Gastroesophageal sphincter (tissue), 4 donors: Measurements from ENCODE around the gene KCNH2. TPM values are rescaled to one million over a fixed set of nuclear protein-coding genes. Genes with fewer than 3 reads are reported as not detected.
A peak's percentile ranks its signal among the peaks of the same experiment; 100 is the strongest.

Experiments used
- ATAC-seq: fragments of 150-250 bp; one replicate; pipeline ENCODE4 v1.9.1; 2016; ENCODE audit warnings: mild to moderate bottlenecking, moderate library complexity
- H3K27ac ChIP-seq, 4 donors: fragments of 200-600 bp; sonication (generic) in 3 of 4; 1 replicate in 3 of 4; 2 replicates in 1 of 4; pipeline ENCODE4 v1.5.1; 2016 to 2019
- H3K27me3 ChIP-seq: fragments of 200-600 bp; sonication (generic); one replicate; pipeline ENCODE4 v1.5.1; 2019
- H3K36me3 ChIP-seq, 2 donors: fragments of 200-600 bp; sonication (generic); one replicate each; pipeline ENCODE4 v1.5.1; 2019; ENCODE audit warnings: control low read depth in 1 of 2
- H3K4me1 ChIP-seq, 3 donors: fragments of 200-600 bp; sonication (generic); 1 replicate in 2 of 3; 2 replicates in 1 of 3; pipeline ENCODE4 v1.5.1; 2016 to 2019; ENCODE audit warnings: control low read depth in 2 of 3
- H3K4me3 ChIP-seq, 2 donors: fragments of 200-600 bp; sonication (generic); one replicate each; pipeline ENCODE4 v1.5.1; 2019; ENCODE audit warnings: mild to moderate bottlenecking in 1 of 2, moderate library complexity in 1 of 2
- H3K9me3 ChIP-seq, 3 donors: fragments of 200-600 bp; sonication (generic); one replicate each; pipeline ENCODE4 v1.5.1; 2017 to 2019; ENCODE audit warnings: control low read depth in 2 of 3
- CTCF ChIP-seq, 4 experiments: fragments of 200-600 bp in 2 of 4; fragments of 450-650 bp in 2 of 4; sonication (generic) in 1 of 4; IDR thresholded peaks; one replicate each; pipeline ENCODE4 v1.5.1; 2017 to 2019; ENCODE audit warnings: antibody characterized with exemption in 4 of 4, mild to moderate bottlenecking in 2 of 4, moderate library complexity in 2 of 4
- EP300 ChIP-seq: sonication (generic); formaldehyde crosslinking; IDR thresholded peaks from one replicate; pipeline ENCODE4 v1.6.1; 2017; ENCODE audit warnings: antibody characterized with exemption, mild to moderate bottlenecking
- POLR2A ChIP-seq, 2 donors: fragments of 450-650 bp; IDR thresholded peaks; one replicate each; pipeline ENCODE4 v1.6.1; 2017; ENCODE audit warnings: antibody characterized with exemption in 2 of 2, mild to moderate bottlenecking in 2 of 2, moderate library complexity in 1 of 2
- POLR2AphosphoS5 ChIP-seq: sonication (generic); formaldehyde crosslinking; IDR thresholded peaks from one replicate; pipeline ENCODE4 v1.6.1; 2017; ENCODE audit warnings: antibody characterized with exemption
- WGBS, 2 donors: methylation state at CpG; one replicate each; pipeline ENCODE4 v1.1.5; 2018; ENCODE audit warnings: low coverage in 1 of 2; 5-methylcytosine and 5-hydroxymethylcytosine counted together
- total RNA-seq, 4 donors: library from RNA; depleted of rRNA; stranded (reverse); fragments of >200 nt; gene quantifications; one replicate each; pipeline ENCODE4 v1.1.0, GENCODE V29; 2016

The KCNH2 gene
- total RNA-seq, 4 donors from 2014 or later, result 26.6 to 63.8 (median 36.3) TPM

- no peak for ATAC-seq
- H3K36me3 ChIP-seq, result no peaks in the 10 kb centered on the region
- peaks cover under 1% of the 10 kb centered on the region for H3K27me3 ChIP-seq
- peak overlapping the region; percentile 36 to 63 (median 61) for H3K27ac ChIP-seq
- TF ChIP-seq POLR2A (IDR thresholded peaks at IDR 0.05) (no peak), POLR2AphosphoS5 (no peak), CTCF (IDR thresholded peaks at IDR 0.05) (no peak), EP300 (no peak)
- WGBS, 2 donors, result 13 to 54% methylated on average over 3 to 6 of the region's 6 CpGs
- H3K4me1 ChIP-seq, result peaks cover 0 to 36% (median 6%) of the 10 kb centered on the region in 3 donors
- no peak overlapping the region for H3K4me3 ChIP-seq
- H3K9me3 ChIP-seq, result no peaks in the 10 kb centered on the region
These were observed 73.9 kb downstream of the KCNH2 start for GRCh38 chr7:150904011-150904909.

GRCh38 chr7:150903606-150904005 is 74.5 kb downstream of the KCNH2 start:
- no peaks in the 10 kb centered on the region for H3K9me3 ChIP-seq
- peaks cover 0 to 40% (median 6%) of the 10 kb centered on the region in 3 donors for H3K4me1 ChIP-seq
- no peaks in the 10 kb centered on the region for H3K36me3 ChIP-seq
- TF ChIP-seq CTCF (IDR thresholded peaks at IDR 0.05) (no peak), POLR2A (IDR thresholded peaks at IDR 0.05) (no peak), POLR2AphosphoS5 (peak; percentile 57), EP300 (no peak)
- H3K4me3 ChIP-seq, result no peak overlapping the region
- peak overlapping the region; percentile 16 to 63 (median 61) for H3K27ac ChIP-seq
- H3K27me3 ChIP-seq, result peaks cover 6% of the 10 kb centered on the region
- ATAC-seq, result peak; percentile 80
- 31 to 32% methylated on average over 4 to 9 of the region's 12 CpGs for WGBS, 2 donors

- WGBS, 2 donors, result 71 to 82% methylated on average over 5 to 11 of the region's 14 CpGs
These were observed 75.8 kb downstream of the KCNH2 start for GRCh38 chr7:150902078-150903033.

More at GRCh38 chr7:150902078-150903033, 75.8 kb downstream of the KCNH2 start:
- Histone ChIP-seq H3K4me3 (no peak overlapping the region), H3K4me1 (peaks cover 0 to 45% (median 6%) of the 10 kb centered on the region in 3 donors), H3K27ac (peak overlapping the region in 3 of 4 donors; percentile 39 to 62 (median 60)), H3K9me3 (no peaks in the 10 kb centered on the region), H3K36me3 (no peaks in the 10 kb centered on the region), H3K27me3 (peaks cover 17% of the 10 kb centered on the region)
- TF ChIP-seq POLR2A (IDR thresholded peaks at IDR 0.05) (no peak), EP300 (no peak), CTCF (IDR thresholded peaks at IDR 0.05) (no peak), POLR2AphosphoS5 (no peak)
- no peak for ATAC-seq
